Upper lobe of left lung (tissue), 4 donors: Measurements from ENCODE around the gene VANGL1.

Experiments
- CTCF ChIP-seq, 6 experiments: fragments of 450-650 bp in 4 of 6; fragments of 200-600 bp in 2 of 6; sonication (generic) in 2 of 6; IDR thresholded peaks; one replicate each; pipeline ENCODE4 v1.5.1; 2016 to 2019; ENCODE audit warnings: antibody characterized with exemption in 6 of 6
- POLR2A ChIP-seq, 4 donors: fragments of 450-650 bp; IDR thresholded peaks; one replicate each; pipeline ENCODE4 v1.5.1; 2016 to 2017; ENCODE audit warnings: antibody characterized with exemption in 4 of 4, mild to moderate bottlenecking in 2 of 4
- POLR2AphosphoS5 ChIP-seq, 2 donors: sonication (generic); formaldehyde crosslinking; IDR thresholded peaks; one replicate each; pipeline ENCODE4 v1.5.1; 2017; ENCODE audit warnings: antibody characterized with exemption in 2 of 2

GRCh38 chr1:115740811-115741210, 99.0 kb downstream of the VANGL1 start:
- TF ChIP-seq CTCF (IDR thresholded peaks at IDR 0.05) (no peak), POLR2A (IDR thresholded peaks at IDR 0.05) (no peak), POLR2AphosphoS5 (IDR thresholded peaks at IDR 0.05) (no peak)
